HG03196 (cell line): Measurements from ENCODE around the gene FUT8.

ENCODE experiments used
- ATAC-seq: cut with Tn5 transposase; IDR thresholded peaks from one replicate; pipeline ENCODE4 v1.9.1; 2021; ENCODE audit not compliant: unreplicated experiment

FUT8 gene

GRCh38 chr14:65491274-65491673 is 78.7 kb downstream of the FUT8 start:
- no peak for ATAC-seq

- no peak for ATAC-seq
These were observed 79.7 kb downstream of the FUT8 start for GRCh38 chr14:65492266-65492665.

DNA sequence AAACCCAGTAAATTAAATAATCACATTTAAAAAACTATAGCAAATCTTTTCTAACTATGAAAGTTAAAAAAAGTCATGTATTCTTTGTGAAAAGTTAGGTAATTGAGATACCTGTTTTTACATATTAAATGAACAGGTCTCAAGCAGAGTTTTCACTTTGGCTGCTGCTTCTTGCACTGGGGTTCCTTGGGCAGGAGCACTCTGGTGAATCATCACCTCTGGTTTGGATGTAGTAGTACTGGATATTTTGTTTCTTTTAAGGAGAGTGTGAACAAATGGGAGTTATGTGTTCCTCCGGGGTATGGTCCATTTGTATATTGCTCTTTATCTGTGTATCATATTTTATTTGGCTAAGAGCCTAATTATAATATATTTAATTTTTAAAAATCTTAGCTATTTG is 82.7 kb downstream of the FUT8 start:
- no peak for ATAC-seq

- ATAC-seq = no peak
These were observed 83.9 kb downstream of the FUT8 start for GRCh38 chr14:65496178-65496993.

GRCh38 chr14:65499138-65499537 is 86.6 kb downstream of the FUT8 start:
- no peak for ATAC-seq

GRCh38 chr14:65500075-65500474 is 87.5 kb downstream of the FUT8 start:
- no peak for ATAC-seq

DNA sequence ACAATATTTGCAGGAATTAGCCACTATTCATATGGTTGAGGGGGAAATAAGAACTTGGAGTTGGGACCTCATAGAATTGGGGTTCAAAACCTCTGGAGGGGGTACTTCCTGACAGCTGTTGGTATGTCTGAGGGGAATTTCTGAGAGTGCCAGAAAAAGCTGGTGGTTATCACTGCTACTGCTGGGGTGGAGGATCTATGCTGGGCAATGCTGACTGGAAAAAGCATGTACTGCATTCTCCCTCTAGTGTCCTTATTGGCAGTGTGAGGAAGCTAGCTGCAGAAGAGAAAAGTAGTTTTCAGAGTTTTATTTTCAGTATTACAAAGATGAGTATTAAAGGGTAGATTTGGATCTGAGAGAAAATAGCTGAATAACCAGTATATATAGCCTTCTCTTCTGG is 88.8 kb downstream of the FUT8 start:
- no peak for ATAC-seq

- peak; percentile 46 for ATAC-seq
These were observed 90.2 kb downstream of the FUT8 start for GRCh38 chr14:65502676-65503124.

GRCh38 chr14:65503771-65504170 is 91.2 kb downstream of the FUT8 start:
- no peak for ATAC-seq

- ATAC-seq = no peak
These were observed 94.3 kb downstream of the FUT8 start for GRCh38 chr14:65506801-65507200.

- ATAC-seq = no peak
These were observed 97.3 kb downstream of the FUT8 start for GRCh38 chr14:65509842-65510241.

GRCh38 chr14:65513671-65514070 is 101.1 kb downstream of the FUT8 start:
- ATAC-seq = no peak

GRCh38 chr14:65517635-65518542 is 105.4 kb downstream of the FUT8 start:
- no peak for ATAC-seq

GRCh38 chr14:65528069-65528468 is 115.5 kb downstream of the FUT8 start:
- no peak for ATAC-seq

GRCh38 chr14:65531148-65531547 is 118.6 kb downstream of the FUT8 start:
- no peak for ATAC-seq

DNA sequence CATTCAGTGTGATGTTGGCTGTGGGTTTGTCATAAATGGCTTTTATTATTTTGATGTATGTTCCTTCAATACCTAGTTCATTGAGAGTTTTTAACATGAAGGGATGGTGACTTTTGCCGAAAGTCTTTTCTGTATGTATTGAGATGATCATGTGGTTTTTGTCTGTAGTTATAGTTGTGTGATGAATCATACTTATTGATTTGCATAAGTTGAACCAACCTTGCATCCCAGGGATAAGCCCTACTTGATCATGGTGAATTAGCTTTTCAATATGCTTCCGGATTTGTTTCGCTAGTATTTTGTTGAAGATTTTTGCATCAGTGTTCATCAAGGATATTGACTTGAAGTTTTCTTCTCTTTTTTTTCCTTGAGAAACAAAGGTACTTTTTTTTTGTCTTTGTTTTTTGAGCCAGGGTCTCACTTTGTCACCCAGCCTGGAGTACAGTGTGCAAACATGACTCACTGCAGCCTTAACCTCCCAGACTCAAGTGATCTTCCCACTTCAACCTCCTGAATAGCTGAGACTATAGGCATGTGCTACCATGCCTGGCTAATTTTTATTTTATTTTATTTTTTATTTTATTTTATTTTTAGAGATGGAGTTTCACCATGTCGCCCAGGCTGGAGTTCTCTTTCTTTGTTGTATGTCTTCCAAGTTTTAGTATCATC is 121.3 kb downstream of the FUT8 start:
- ATAC-seq = no peak

- ATAC-seq = no peak
These were observed 124.4 kb downstream of the FUT8 start for GRCh38 chr14:65536781-65537423.

DNA sequence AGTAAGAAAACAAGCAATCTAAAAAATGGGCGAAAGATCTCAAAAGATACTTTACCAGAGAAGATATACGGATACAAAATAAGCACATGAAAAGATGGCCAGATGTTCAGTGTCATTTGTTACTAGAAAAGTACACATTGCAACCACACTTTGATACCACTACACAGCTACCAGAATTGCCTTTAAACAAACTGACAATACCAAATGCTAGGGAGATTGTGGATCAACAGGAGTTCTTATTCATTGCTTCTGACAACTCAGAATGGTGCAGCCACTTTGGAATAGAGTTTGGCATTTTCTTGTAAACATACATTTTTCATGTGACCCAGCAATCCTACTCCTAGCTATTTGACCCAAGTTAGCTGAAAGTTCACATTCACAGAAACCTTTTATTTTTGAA is 136.3 kb downstream of the FUT8 start:
- no peak for ATAC-seq

GRCh38 chr14:65549429-65549828 is 136.9 kb downstream of the FUT8 start:
- ATAC-seq = no peak

DNA sequence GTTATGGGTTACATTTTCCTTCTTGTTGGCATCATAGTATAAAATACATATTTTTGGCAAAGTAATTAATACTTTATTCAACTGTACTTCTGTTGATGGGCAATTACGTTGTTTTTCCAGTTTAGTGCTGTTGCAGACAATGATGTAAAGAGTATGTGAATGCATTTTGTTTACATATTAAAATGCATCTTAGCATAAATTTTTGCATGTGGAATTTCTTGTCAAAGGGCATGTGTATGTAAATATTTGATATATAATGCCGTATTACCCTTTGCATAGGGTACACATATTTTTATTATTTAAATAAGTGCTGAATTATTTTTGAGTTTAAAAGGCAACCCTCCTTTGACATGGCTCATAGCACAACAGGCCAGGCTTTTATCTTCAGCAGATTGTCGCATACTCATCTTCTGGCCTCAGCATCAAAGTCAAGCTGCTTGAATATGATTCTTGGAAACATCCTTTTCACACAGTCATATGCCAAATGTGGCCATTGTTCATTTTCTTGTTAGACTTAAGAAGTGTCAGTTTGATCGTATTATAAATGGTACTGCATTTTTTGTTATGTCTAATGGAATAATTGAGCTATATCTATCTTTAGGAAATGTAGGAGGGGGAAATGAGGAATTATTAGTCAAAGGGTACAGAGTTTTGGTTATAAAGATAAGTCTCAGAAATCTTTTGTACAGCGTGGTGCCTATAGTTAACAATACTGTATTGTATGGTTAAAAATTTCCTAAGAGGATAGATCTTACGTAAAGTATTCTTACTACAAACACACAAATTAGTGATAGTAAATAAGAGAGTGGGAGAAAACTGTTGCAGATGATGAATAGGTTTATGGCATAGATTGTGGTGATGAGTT is 138.5 kb downstream of the FUT8 start:
- ATAC-seq = no peak
